ENCODE data around the gene MCM10.

GRCh38 chr10:13253726-13254125 lies 92.4 kb downstream of the MCM10 start:
- TF ChIP-seq, protein P1, sequence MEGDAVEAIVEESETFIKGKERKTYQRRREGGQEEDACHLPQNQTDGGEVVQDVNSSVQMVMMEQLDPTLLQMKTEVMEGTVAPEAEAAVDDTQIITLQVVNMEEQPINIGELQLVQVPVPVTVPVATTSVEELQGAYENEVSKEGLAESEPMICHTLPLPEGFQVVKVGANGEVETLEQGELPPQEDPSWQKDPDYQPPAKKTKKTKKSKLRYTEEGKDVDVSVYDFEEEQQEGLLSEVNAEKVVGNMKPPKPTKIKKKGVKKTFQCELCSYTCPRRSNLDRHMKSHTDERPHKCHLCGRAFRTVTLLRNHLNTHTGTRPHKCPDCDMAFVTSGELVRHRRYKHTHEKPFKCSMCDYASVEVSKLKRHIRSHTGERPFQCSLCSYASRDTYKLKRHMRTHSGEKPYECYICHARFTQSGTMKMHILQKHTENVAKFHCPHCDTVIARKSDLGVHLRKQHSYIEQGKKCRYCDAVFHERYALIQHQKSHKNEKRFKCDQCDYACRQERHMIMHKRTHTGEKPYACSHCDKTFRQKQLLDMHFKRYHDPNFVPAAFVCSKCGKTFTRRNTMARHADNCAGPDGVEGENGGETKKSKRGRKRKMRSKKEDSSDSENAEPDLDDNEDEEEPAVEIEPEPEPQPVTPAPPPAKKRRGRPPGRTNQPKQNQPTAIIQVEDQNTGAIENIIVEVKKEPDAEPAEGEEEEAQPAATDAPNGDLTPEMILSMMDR (IDR thresholded peaks at IDR 0.05): no peak
- TF ChIP-seq POLR2A (IDR thresholded peaks at IDR 0.05): no peak
- TF ChIP-seq EP300 (IDR thresholded peaks at IDR 0.05): no peak
